ENCODE results near the gene FBXW2. TPM values are rescaled to one million over a fixed set of nuclear protein-coding genes. Genes with fewer than 3 reads are reported as not detected.

The FBXW2 gene
- total RNA-seq, 1 experiment from 2014 or later = 46.0 TPM

DNA sequence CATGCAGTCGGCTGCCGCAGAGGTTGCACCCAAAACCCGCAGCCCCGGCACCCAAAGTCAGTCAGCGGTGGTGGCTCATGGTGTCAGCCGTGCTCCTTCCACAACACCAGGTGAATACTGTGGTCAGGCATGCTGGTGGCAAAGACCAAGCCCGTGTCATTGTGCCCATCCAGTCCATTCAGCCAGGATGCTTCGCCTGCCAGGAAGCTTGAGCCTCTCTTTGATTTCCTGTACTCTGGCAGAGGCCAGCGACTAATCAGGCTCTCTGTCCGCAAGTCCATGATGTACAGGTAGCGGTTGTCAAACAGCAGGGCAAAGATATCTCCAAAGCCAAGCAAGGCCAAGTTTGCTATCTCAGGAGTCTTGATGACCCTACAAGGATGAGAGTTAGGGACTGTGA lies 28.7 kb downstream of the FBXW2 start:
- no peaks in the 10 kb centered on the region for H3K9me3 ChIP-seq (ENCODE audit: control insufficient read depth, insufficient read depth, low read depth, low read length)
- no peak overlapping the region for H3K27ac ChIP-seq (ENCODE audit: low read length)
- TF ChIP-seq TCF7L2 (IDR thresholded peaks at IDR 0.05; ENCODE audit: low read depth, low read length) = no peak
- TF ChIP-seq REST (IDR thresholded peaks at IDR 0.05; ENCODE audit: insufficient read depth in 1 of 2, low read depth in 2 of 2, low read length in 1 of 2) = no peak
- no peak for TF ChIP-seq SIN3A (IDR thresholded peaks at IDR 0.05; ENCODE audit: borderline replicate concordance, insufficient read depth, low read depth, low read length)
- TF ChIP-seq, protein P1, sequence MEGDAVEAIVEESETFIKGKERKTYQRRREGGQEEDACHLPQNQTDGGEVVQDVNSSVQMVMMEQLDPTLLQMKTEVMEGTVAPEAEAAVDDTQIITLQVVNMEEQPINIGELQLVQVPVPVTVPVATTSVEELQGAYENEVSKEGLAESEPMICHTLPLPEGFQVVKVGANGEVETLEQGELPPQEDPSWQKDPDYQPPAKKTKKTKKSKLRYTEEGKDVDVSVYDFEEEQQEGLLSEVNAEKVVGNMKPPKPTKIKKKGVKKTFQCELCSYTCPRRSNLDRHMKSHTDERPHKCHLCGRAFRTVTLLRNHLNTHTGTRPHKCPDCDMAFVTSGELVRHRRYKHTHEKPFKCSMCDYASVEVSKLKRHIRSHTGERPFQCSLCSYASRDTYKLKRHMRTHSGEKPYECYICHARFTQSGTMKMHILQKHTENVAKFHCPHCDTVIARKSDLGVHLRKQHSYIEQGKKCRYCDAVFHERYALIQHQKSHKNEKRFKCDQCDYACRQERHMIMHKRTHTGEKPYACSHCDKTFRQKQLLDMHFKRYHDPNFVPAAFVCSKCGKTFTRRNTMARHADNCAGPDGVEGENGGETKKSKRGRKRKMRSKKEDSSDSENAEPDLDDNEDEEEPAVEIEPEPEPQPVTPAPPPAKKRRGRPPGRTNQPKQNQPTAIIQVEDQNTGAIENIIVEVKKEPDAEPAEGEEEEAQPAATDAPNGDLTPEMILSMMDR (IDR thresholded peaks at IDR 0.05) = no peak
- TF ChIP-seq POLR2AphosphoS5 (IDR thresholded peaks at IDR 0.05; ENCODE audit: low read depth, low read length) = no peak
- in situ Hi-C loops (cut with HindIII; ENCODE audit: low pct_unique_long_range_greater_than_20kb, low sequenced_read_pairs) (no loop called here), intact Hi-C loops (cut with micrococcal nuclease; ENCODE audit: unreplicated experiment) (no loop called here)
- H3K36me3 ChIP-seq (ENCODE audit: control insufficient read depth, insufficient read depth, low read length) = no peaks in the 10 kb centered on the region; the same call in none of the 2 replicates
- ChIA-PET CTCF (no interaction called here), POLR2A (no interaction called here)
- no peak overlapping the region for H3K4me3 ChIP-seq (ENCODE audit: low read depth in 2 of 2, low read length in 2 of 2)
- H3K27me3 ChIP-seq (ENCODE audit: control insufficient read depth, insufficient read depth, low read length) = no peaks in the 10 kb centered on the region
- no peaks in the 10 kb centered on the region for H3K4me1 ChIP-seq (ENCODE audit: control insufficient read depth, insufficient read depth, low read length)
- no peak for ATAC-seq
- no TSS peak for BruUV-seq (replicated peaks)
- DNase-seq (ENCODE audit: low read depth, low spot score) = no peak

DNA sequence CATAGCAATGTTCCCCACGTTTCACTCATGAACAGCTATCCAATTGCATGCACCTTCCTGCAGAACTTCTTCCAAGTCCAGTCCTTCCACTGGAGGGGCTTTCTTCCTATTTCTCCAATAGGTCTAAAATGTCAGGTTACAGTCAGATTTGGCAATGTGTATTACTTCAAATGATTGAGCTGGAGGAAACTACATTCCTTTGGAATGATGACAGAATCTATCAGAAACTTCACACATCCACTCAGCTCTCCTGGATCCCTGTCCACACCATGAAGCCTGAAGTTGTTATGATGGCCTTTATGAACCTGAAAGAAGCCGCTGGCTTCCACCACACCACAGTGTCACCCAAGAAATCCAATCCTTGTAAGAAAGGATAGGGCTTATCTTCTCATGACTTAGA lies 32.2 kb downstream of the FBXW2 start:
- in situ Hi-C loops (cut with HindIII; ENCODE audit: low pct_unique_long_range_greater_than_20kb, low sequenced_read_pairs) = no loop called here
- no peaks in the 10 kb centered on the region; the same call in 1 of the 2 replicates for H3K36me3 ChIP-seq (ENCODE audit: control insufficient read depth, insufficient read depth, low read length)

More for the DNA sequence above, 32.2 kb downstream of the FBXW2 start:
- H3K9me3 ChIP-seq (ENCODE audit: control insufficient read depth, insufficient read depth, low read depth, low read length) = no peaks in the 10 kb centered on the region
- intact Hi-C loops (cut with micrococcal nuclease; ENCODE audit: unreplicated experiment) = no loop called here
- ATAC-seq = no peak
- H3K27me3 ChIP-seq (ENCODE audit: control insufficient read depth, insufficient read depth, low read length) = no peaks in the 10 kb centered on the region
- H3K4me1 ChIP-seq (ENCODE audit: control insufficient read depth, insufficient read depth, low read length) = no peaks in the 10 kb centered on the region; the same call in 1 of the 2 replicates
- no peak overlapping the region for H3K27ac ChIP-seq (ENCODE audit: low read length)
- ChIA-PET POLR2A (interaction anchor here (0.5 to 0.7 kb wide), 3 partner anchors 99 to 169 kb away, joined by 3 to 6 read pairs (median 5); no protein-coding TSS in a partner anchor), CTCF (no interaction called here)
- DNase-seq (ENCODE audit: low read depth, low spot score) = no peak
- TF ChIP-seq POLR2AphosphoS5 (IDR thresholded peaks at IDR 0.05; ENCODE audit: low read depth, low read length) = no peak
- no peak for TF ChIP-seq TCF7L2 (IDR thresholded peaks at IDR 0.05; ENCODE audit: low read depth, low read length)
- TF ChIP-seq REST (IDR thresholded peaks at IDR 0.05; ENCODE audit: insufficient read depth in 1 of 2, low read depth in 2 of 2, low read length in 1 of 2) = no peak
- TF ChIP-seq, protein P1 (IDR thresholded peaks at IDR 0.05) = no peak
- no peak for TF ChIP-seq SIN3A (IDR thresholded peaks at IDR 0.05; ENCODE audit: borderline replicate concordance, insufficient read depth, low read depth, low read length)
- no TSS peak for BruUV-seq (replicated peaks)
- no peak overlapping the region for H3K4me3 ChIP-seq (ENCODE audit: low read depth in 2 of 2, low read length in 2 of 2)
